ENCODE results near the gene DOCK2. TPM values are rescaled to one million over a fixed set of nuclear protein-coding genes. Genes with fewer than 3 reads are reported as not detected.

Gene DOCK2
- polyA plus RNA-seq, 2 of the 4 experiments (the other 2 are of a cell fraction), result 2.1 to 4.6 TPM

DNA sequence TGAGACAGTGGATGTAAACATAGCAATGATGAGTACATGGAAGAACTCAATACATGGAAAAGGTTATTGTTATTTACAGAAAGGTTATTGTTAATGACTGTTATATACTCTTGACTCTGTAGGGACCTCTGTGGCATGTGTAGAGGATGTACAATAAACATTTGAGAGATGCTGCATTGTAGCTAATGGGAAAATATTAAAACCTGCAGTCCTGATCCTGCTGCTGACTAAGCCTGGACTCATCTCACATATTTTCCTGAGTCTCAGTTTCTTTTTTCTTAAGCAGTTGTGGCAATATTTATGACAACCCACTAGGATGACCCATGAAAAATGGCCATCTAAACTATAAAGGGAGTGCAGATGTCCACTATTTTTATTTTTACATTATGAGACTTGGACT, 75.4 kb downstream of the DOCK2 start:
- CTCF ChIA-PET, result interaction anchor here (1.2 to 4.0 kb wide), 3 partner anchors 9 to 268 kb away, joined by 4 to 28 read pairs (median 24); partner anchors contain the start of gene INSYN2B
- DNase-seq (ENCODE audit: low read depth in 1 of 2, low spot score in 1 of 2) (no peak), FAIRE-seq (no peak), ATAC-seq (no peak)
- peaks cover 2% of the 10 kb centered on the region; the same call in 1 of the 3 replicates for H3K9me3 ChIP-seq
- no peak overlapping the region for H3K27ac ChIP-seq
- H3K4me2 ChIP-seq, result no peak overlapping the region
- POLR2A ChIA-PET, result no interaction called here
- H3K4me3 ChIP-seq, result no peak overlapping the region
- no peak for TF ChIP-seq ZC3H11A (IDR thresholded peaks at IDR 0.05)
- TF ChIP-seq MAZ (IDR thresholded peaks at IDR 0.05; ENCODE audit: borderline replicate concordance, low read depth, low read length), result no peak
- TF ChIP-seq POLR2A (IDR thresholded peaks at IDR 0.05; ENCODE audit: low read length), result no peak
- TF ChIP-seq JUNB (IDR thresholded peaks at IDR 0.05), result no peak
- TF ChIP-seq EHMT2 (IDR thresholded peaks at IDR 0.05; ENCODE audit: low read depth), result no peak
- TF ChIP-seq, protein P1, sequence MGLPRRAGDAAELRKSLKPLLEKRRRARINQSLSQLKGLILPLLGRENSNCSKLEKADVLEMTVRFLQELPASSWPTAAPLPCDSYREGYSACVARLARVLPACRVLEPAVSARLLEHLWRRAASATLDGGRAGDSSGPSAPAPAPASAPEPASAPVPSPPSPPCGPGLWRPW (IDR thresholded peaks at IDR 0.05), result no peak
- TF ChIP-seq CHD4 (IDR thresholded peaks at IDR 0.05; ENCODE audit: borderline replicate concordance), result no peak
- peaks cover 3% of the 10 kb centered on the region; the same call in 2 of the 3 replicates for H3K4me1 ChIP-seq

DNA sequence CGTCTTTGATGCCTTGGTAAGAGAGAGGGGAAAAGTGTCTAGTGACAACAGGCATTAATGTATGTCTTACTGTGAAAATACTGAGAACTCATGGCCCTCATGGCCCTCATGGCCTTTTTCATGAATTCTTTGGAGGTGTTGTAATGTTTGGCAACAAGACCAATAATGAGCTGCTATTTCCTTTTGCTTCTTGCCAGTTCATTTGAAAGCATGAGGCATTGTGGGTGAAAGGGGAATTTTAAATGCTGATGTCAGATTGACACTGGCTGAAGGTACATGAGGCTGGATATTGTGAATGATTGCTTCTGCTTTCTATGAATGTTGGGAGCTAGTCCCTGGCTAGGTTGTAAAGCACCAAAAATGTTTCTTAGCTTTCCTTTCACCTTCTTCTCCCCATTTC, 79.2 kb downstream of the DOCK2 start:
- 33% methylated on average over 1 of the region's 1 CpG for WGBS (ENCODE audit: missing lambda C conversion rate)
- H3K4me3 ChIP-seq, result no peak overlapping the region
- no peak overlapping the region for H3K27ac ChIP-seq
- TF ChIP-seq CHD2 (IDR thresholded peaks at IDR 0.05; ENCODE audit: low read length, partially characterized antibody), result no peak
- no peak for TF ChIP-seq ESRRA (IDR thresholded peaks at IDR 0.05; ENCODE audit: borderline replicate concordance, low read length)
- no peak for TF ChIP-seq EP300 (IDR thresholded peaks at IDR 0.05)
- no peak for TF ChIP-seq ZFP36 (IDR thresholded peaks at IDR 0.05; ENCODE audit: borderline replicate concordance, partially characterized antibody)
- no peak for TF ChIP-seq FOSB (CRISPR knock-in tag; IDR thresholded peaks at IDR 0.05)
- TF ChIP-seq, protein P2, sequence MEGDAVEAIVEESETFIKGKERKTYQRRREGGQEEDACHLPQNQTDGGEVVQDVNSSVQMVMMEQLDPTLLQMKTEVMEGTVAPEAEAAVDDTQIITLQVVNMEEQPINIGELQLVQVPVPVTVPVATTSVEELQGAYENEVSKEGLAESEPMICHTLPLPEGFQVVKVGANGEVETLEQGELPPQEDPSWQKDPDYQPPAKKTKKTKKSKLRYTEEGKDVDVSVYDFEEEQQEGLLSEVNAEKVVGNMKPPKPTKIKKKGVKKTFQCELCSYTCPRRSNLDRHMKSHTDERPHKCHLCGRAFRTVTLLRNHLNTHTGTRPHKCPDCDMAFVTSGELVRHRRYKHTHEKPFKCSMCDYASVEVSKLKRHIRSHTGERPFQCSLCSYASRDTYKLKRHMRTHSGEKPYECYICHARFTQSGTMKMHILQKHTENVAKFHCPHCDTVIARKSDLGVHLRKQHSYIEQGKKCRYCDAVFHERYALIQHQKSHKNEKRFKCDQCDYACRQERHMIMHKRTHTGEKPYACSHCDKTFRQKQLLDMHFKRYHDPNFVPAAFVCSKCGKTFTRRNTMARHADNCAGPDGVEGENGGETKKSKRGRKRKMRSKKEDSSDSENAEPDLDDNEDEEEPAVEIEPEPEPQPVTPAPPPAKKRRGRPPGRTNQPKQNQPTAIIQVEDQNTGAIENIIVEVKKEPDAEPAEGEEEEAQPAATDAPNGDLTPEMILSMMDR (IDR thresholded peaks at IDR 0.05), result no peak
- no peak for TF ChIP-seq MAZ (IDR thresholded peaks at IDR 0.05; ENCODE audit: borderline replicate concordance, low read depth, low read length)
- TF ChIP-seq RARB (CRISPR knock-in tag; IDR thresholded peaks at IDR 0.05), result no peak
- TF ChIP-seq, protein P3, sequence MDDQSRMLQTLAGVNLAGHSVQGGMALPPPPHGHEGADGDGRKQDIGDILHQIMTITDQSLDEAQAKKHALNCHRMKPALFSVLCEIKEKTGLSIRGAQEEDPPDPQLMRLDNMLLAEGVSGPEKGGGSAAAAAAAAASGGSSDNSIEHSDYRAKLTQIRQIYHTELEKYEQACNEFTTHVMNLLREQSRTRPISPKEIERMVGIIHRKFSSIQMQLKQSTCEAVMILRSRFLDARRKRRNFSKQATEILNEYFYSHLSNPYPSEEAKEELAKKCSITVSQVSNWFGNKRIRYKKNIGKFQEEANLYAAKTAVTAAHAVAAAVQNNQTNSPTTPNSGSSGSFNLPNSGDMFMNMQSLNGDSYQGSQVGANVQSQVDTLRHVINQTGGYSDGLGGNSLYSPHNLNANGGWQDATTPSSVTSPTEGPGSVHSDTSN (IDR thresholded peaks at IDR 0.05), result no peak
- TF ChIP-seq, protein P1 (IDR thresholded peaks at IDR 0.05), result no peak
- TF ChIP-seq, protein P4, sequence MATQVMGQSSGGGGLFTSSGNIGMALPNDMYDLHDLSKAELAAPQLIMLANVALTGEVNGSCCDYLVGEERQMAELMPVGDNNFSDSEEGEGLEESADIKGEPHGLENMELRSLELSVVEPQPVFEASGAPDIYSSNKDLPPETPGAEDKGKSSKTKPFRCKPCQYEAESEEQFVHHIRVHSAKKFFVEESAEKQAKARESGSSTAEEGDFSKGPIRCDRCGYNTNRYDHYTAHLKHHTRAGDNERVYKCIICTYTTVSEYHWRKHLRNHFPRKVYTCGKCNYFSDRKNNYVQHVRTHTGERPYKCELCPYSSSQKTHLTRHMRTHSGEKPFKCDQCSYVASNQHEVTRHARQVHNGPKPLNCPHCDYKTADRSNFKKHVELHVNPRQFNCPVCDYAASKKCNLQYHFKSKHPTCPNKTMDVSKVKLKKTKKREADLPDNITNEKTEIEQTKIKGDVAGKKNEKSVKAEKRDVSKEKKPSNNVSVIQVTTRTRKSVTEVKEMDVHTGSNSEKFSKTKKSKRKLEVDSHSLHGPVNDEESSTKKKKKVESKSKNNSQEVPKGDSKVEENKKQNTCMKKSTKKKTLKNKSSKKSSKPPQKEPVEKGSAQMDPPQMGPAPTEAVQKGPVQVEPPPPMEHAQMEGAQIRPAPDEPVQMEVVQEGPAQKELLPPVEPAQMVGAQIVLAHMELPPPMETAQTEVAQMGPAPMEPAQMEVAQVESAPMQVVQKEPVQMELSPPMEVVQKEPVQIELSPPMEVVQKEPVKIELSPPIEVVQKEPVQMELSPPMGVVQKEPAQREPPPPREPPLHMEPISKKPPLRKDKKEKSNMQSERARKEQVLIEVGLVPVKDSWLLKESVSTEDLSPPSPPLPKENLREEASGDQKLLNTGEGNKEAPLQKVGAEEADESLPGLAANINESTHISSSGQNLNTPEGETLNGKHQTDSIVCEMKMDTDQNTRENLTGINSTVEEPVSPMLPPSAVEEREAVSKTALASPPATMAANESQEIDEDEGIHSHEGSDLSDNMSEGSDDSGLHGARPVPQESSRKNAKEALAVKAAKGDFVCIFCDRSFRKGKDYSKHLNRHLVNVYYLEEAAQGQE (IDR thresholded peaks at IDR 0.05), result no peak
- TF ChIP-seq PHF8 (IDR thresholded peaks at IDR 0.05; ENCODE audit: borderline replicate concordance, low read depth), result no peak
- no peak for TF ChIP-seq CBX8 (IDR thresholded peaks at IDR 0.05)
- TF ChIP-seq POLR2AphosphoS2 (conservative IDR thresholded peaks at IDR 0.05; ENCODE audit: low read length), result no peak
- TF ChIP-seq EHF (CRISPR knock-in tag; IDR thresholded peaks at IDR 0.05), result no peak
- TF ChIP-seq, protein P5, sequence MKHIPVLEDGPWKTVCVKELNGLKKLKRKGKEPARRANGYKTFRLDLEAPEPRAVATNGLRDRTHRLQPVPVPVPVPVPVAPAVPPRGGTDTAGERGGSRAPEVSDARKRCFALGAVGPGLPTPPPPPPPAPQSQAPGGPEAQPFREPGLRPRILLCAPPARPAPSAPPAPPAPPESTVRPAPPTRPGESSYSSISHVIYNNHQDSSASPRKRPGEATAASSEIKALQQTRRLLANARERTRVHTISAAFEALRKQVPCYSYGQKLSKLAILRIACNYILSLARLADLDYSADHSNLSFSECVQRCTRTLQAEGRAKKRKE (CRISPR knock-in tag; IDR thresholded peaks at IDR 0.05; ENCODE audit: low read depth), result no peak
- TF ChIP-seq, protein P6, sequence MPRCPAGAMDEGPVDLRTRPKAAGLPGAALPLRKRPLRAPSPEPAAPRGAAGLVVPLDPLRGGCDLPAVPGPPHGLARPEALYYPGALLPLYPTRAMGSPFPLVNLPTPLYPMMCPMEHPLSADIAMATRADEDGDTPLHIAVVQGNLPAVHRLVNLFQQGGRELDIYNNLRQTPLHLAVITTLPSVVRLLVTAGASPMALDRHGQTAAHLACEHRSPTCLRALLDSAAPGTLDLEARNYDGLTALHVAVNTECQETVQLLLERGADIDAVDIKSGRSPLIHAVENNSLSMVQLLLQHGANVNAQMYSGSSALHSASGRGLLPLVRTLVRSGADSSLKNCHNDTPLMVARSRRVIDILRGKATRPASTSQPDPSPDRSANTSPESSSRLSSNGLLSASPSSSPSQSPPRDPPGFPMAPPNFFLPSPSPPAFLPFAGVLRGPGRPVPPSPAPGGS (IDR thresholded peaks at IDR 0.05), result no peak
- TF ChIP-seq RAD21 (conservative IDR thresholded peaks at IDR 0.05 in 1 of 2, IDR thresholded peaks at IDR 0.05 in 1 of 2), result no peak
- peaks cover 4% of the 10 kb centered on the region; the same call in 1 of the 3 replicates for H3K9me3 ChIP-seq
- ATAC-seq (no peak), FAIRE-seq (no peak), DNase-seq (ENCODE audit: low read depth in 1 of 2, low spot score in 1 of 2) (no peak)
- no peak overlapping the region for H3K4me2 ChIP-seq
- CTCF ChIA-PET, result interaction anchor here (0.7 kb wide), 1 partner anchor 264 kb away, joined by 3 read pairs; the partner anchor contains the start of gene INSYN2B
- no peaks in the 10 kb centered on the region for H3K4me1 ChIP-seq
- POLR2A ChIA-PET, result no interaction called here

Data from A549 (cell line).